Activated naive CD4-positive, alpha-beta T cell treated with anti-CD3 and anti-CD28 coated beads, Interleukin-2, amount 10 ng/mL, durations not matched to agents 7 days and 5 days (primary cell): ENCODE measurements around the gene MCM9.
A peak's percentile ranks its signal among the peaks of the same experiment; 100 is the strongest.

Experiments
- CTCF ChIA-PET: fragments of 350-600 bp; sonication (Branson Sonifier 250); formaldehyde crosslinking; loops from one replicate; lab custom pipeline; 2021; ENCODE audit warnings: antibody characterized with exemption; lab: Charles Lee
- DNase-seq: peaks from one replicate; pipeline ENCODE4 v3.0.0-alpha.2; 2020
- H3K27ac Mint-ChIP-seq: one replicate; pipeline ENCODE4 v1.8.0; 2021; ENCODE audit warnings: mild to moderate bottlenecking, moderate library complexity, mixed read lengths
- H3K27me3 Mint-ChIP-seq: one replicate; pipeline ENCODE4 v1.8.0; 2021; ENCODE audit warnings: mild to moderate bottlenecking, mixed read lengths
- H3K36me3 Mint-ChIP-seq: one replicate; pipeline ENCODE4 v1.8.0; 2021; ENCODE audit warnings: mixed read lengths
- H3K4me1 Mint-ChIP-seq: one replicate; pipeline ENCODE4 v1.8.0; 2021; ENCODE audit warnings: mixed read lengths
- H3K4me3 Mint-ChIP-seq: one replicate; pipeline ENCODE4 v1.8.0; 2021; ENCODE audit warnings: mild to moderate bottlenecking, moderate library complexity, mixed read lengths
- H3K9me3 Mint-ChIP-seq: one replicate; pipeline ENCODE4 v1.8.0; 2021; ENCODE audit warnings: mixed read lengths

MCM9 gene

DNA sequence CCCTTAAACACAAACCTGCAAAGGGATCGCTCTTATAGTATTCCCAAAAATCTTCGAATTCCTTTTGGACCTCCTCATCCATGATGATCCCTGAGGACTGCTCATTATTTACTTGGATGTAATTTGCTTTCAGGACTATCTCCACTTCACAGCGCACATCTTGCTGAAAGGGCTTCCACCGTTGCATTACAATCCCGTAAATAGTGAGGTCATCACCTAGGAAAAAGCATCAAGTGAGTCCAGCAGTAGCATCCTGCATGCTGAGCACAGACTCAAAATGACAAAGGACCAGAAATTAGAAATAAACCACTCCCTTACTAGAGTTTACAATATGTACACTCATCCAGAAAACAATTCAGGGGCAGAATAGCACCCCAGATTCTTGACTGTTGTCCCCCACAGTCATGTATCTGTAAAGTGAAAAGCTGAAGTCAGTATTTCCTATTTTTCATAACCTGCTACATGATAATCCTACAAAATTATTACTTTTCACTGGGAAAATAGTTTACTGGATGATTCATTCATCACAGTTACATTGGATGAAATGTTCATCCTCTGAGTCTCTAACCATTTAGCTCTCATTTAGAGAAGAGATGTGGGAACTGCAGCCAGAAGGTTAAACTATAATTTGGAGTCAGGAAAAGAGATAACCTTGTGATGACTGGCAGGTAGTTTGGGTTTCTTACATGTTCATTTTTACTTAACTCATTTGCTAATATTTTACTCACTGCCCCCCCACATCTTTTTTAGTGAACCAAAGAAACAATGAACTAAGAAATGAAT is 17.2 kb downstream of the MCM9 start:
- H3K27ac Mint-ChIP-seq = no peak overlapping the region
- H3K9me3 Mint-ChIP-seq = no peaks in the 10 kb centered on the region
- H3K27me3 Mint-ChIP-seq = no peaks in the 10 kb centered on the region
- no peak for DNase-seq
- no peaks in the 10 kb centered on the region for H3K4me1 Mint-ChIP-seq
- peaks cover 65% of the 10 kb centered on the region for H3K36me3 Mint-ChIP-seq
- no peak overlapping the region for H3K4me3 Mint-ChIP-seq
- CTCF ChIA-PET = no interaction called here

DNA sequence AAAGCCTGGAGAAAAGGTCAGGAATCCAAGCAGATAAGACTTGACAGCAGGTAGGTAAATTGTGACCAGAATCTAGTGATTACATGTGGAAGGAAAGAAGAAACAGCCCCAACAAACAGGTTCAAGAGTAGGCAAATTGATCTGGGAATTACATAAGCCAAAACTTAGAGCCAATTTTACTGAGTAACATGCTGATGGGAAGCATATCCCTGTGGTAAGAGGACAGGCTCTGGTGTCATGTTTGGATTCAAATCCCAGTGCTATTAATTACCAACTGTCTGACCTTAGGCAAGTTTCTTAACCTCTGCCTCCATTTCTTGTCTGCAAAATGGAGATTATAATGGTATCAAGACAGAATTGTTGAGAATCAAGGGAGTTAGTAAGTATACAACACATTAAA is 20.4 kb downstream of the MCM9 start:
- H3K27ac Mint-ChIP-seq = no peak overlapping the region
- no peaks in the 10 kb centered on the region for H3K27me3 Mint-ChIP-seq
- CTCF ChIA-PET = no interaction called here
- H3K9me3 Mint-ChIP-seq = no peaks in the 10 kb centered on the region
- peaks cover 55% of the 10 kb centered on the region for H3K36me3 Mint-ChIP-seq
- H3K4me3 Mint-ChIP-seq = no peak overlapping the region
- no peak for DNase-seq
- H3K4me1 Mint-ChIP-seq = no peaks in the 10 kb centered on the region

DNA sequence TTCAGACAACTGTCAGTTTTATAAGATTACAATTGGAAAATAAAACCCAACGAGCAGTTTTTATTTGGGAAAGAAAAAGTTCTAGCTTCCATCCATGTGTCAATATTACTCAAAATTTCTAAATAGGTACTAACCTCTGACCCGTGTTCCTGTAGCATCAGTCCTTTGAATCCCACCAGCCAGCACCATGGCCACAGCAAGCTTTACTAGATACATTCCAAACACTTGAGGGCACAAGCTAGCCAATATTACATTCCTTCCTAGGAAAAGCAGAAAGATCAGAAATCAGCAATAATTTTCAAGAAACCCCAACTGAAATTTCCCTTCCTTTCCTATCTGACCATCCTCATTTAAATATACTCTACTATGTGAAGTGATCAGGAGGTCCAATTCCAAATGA is 21.8 kb downstream of the MCM9 start:
- DNase-seq = no peak
- no peaks in the 10 kb centered on the region for H3K9me3 Mint-ChIP-seq
- H3K4me1 Mint-ChIP-seq = no peaks in the 10 kb centered on the region
- CTCF ChIA-PET = interaction anchor here (0.6 kb wide), 1 partner anchor 17 kb away, joined by 3 read pairs; no protein-coding TSS in a partner anchor
- H3K27me3 Mint-ChIP-seq = no peaks in the 10 kb centered on the region
- H3K27ac Mint-ChIP-seq = no peak overlapping the region
- H3K4me3 Mint-ChIP-seq = no peak overlapping the region
- H3K36me3 Mint-ChIP-seq = peaks cover 53% of the 10 kb centered on the region

DNA sequence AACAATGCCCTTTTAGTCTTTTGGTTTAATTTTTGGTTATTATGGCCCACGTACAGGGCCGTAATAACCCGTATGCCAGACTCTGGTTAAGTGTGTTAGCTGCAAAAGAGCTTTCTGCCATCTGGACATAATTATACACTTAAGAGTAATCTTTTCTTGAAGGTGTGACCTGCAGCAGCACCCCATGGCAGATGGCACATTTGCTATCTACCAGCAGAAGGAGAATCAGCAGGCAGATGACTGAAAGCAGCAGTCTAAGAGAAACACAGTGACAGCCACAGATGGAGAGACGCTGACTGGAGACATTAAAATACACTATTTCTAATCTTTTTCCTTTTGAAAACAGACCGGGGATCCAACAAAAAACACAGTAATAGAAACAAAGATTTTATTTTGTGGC is 22.3 kb downstream of the MCM9 start:
- CTCF ChIA-PET = no interaction called here
- H3K27ac Mint-ChIP-seq = peak overlapping the region; percentile 6
- no peak overlapping the region for H3K4me3 Mint-ChIP-seq
- no peaks in the 10 kb centered on the region for H3K27me3 Mint-ChIP-seq
- no peaks in the 10 kb centered on the region for H3K9me3 Mint-ChIP-seq
- no peak for DNase-seq
- peaks cover 55% of the 10 kb centered on the region for H3K36me3 Mint-ChIP-seq
- no peaks in the 10 kb centered on the region for H3K4me1 Mint-ChIP-seq

DNA sequence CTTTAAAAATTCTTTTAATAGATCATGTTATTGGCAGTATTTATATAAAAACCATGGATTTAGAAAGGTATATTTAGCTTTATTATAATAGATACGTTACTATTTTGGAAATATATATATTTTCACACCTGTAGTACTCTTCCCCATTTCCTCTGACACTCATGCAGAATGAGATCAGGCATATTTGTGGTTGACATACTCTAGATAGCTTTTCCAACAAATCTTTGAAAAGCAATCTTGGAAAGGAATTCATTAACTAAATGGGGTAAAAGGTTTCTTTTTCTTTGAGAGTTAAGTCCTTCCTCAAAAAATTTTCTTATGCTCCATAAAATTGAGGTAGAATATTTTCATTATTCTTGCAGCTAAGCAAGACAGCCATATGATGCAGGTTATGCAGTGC is 26.5 kb downstream of the MCM9 start:
- peaks cover 26% of the 10 kb centered on the region for H3K4me1 Mint-ChIP-seq
- H3K36me3 Mint-ChIP-seq = peaks cover 65% of the 10 kb centered on the region
- no peak overlapping the region for H3K27ac Mint-ChIP-seq
- no peak overlapping the region for H3K4me3 Mint-ChIP-seq
- CTCF ChIA-PET = no interaction called here
- H3K27me3 Mint-ChIP-seq = no peaks in the 10 kb centered on the region
- no peak for DNase-seq
- H3K9me3 Mint-ChIP-seq = no peaks in the 10 kb centered on the region

DNA sequence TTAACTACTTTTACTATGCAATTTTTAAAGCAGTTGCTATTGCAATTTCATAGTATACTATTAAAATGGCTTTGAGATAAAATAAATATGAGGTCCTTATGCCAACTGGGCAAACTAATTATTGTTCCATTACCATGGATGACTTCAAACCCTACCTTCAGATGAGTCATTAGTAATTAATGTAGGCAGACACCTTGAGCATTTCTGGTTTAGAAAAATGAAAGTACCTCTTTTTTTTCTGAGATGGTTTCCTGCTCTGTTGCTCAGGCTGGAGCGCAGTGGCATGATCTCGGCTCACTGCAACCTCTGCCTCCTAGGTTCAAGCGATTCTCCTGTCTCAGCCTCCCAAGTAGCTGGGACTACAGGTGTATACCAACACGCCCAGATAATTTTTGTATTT is 29.1 kb downstream of the MCM9 start:
- Mint-ChIP-seq H3K9me3 (no peaks in the 10 kb centered on the region), H3K27ac (no peak overlapping the region), H3K4me1 (peaks cover 44% of the 10 kb centered on the region), H3K36me3 (peaks cover 68% of the 10 kb centered on the region), H3K4me3 (no peak overlapping the region), H3K27me3 (no peaks in the 10 kb centered on the region)
- CTCF ChIA-PET = interaction anchor here (1.4 to 1.7 kb wide), 2 partner anchors 9 to 205 kb away, joined by 3 to 4 read pairs; no protein-coding TSS in a partner anchor
- DNase-seq = no peak

DNA sequence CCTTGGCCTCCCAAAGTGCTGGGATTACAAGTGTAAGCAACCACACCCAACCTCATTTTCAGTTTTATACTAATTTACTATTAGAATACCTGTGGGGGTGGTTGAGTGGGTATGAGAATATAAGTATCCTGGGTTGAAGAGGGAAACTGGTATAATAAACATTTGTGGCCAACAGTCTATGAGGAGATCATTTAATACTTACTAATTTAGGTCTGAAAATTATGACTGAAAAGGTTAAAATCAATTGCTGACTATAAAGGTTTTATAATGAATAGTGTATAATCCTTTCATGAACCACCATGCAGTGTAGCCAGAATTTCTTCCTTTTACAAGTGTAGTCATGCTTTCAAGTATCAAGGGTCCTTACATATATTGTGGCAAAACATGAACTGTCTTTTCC is 29.9 kb downstream of the MCM9 start:
- Mint-ChIP-seq H3K36me3 (peaks cover 69% of the 10 kb centered on the region), H3K9me3 (no peaks in the 10 kb centered on the region)

DNA sequence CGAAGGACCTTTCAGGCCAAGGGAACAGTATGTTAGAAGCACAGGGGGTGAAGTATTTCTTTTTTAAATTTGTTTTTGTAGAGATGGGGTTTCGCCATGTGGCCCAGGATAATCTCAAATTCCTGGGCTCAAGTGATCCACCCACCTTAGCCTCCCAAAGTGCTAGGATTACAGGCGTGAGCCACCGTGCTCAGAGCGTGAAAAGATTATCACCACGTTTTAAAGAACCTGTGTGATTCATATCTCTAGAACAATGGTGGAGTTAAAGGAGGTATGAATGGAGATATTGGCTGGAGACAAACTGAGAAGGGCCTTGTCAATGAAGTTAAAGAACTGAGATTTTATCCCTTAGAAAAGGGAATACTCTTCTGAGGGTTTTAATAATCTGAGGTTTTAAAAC is 31.3 kb downstream of the MCM9 start:
- Mint-ChIP-seq H3K9me3 (no peaks in the 10 kb centered on the region), H3K4me1 (peaks cover 63% of the 10 kb centered on the region), H3K27ac (no peak overlapping the region), H3K36me3 (peaks cover 76% of the 10 kb centered on the region), H3K4me3 (no peak overlapping the region), H3K27me3 (no peaks in the 10 kb centered on the region)
- CTCF ChIA-PET = no interaction called here
- no peak for DNase-seq

More for the DNA sequence above, 29.9 kb downstream of the MCM9 start:
- Mint-ChIP-seq H3K27me3 (no peaks in the 10 kb centered on the region), H3K4me3 (no peak overlapping the region), H3K4me1 (peaks cover 52% of the 10 kb centered on the region), H3K27ac (no peak overlapping the region)
- no peak for DNase-seq
- CTCF ChIA-PET = interaction anchor here (1.7 kb wide), 1 partner anchor 8 kb away, joined by 4 read pairs; no protein-coding TSS in a partner anchor

DNA sequence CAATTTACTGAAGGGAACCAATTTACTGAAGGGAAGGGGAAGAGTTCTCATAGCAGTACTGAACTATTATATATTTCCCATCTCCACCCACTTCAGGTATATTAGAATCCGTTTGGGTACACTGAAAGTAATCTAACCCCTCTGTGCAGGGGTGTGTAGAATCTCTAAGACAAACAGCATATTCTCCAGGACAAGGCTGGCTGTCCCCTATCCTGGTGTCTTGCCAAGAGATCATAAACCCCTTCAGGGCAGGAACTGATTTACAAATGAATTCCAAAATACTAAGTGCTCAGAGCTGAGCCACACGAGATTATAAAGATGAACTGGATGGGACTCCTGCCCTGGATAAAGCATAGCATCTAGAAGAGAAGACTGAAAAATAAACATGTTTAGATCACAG is 31.8 kb downstream of the MCM9 start:
- Mint-ChIP-seq H3K27ac (no peak overlapping the region), H3K4me3 (no peak overlapping the region), H3K36me3 (peaks cover 76% of the 10 kb centered on the region), H3K27me3 (no peaks in the 10 kb centered on the region), H3K4me1 (peaks cover 66% of the 10 kb centered on the region), H3K9me3 (no peaks in the 10 kb centered on the region)
- CTCF ChIA-PET = interaction anchor here (1.2 kb wide), 1 partner anchor 20 kb away, joined by 4 read pairs; no protein-coding TSS in a partner anchor
- no peak for DNase-seq

DNA sequence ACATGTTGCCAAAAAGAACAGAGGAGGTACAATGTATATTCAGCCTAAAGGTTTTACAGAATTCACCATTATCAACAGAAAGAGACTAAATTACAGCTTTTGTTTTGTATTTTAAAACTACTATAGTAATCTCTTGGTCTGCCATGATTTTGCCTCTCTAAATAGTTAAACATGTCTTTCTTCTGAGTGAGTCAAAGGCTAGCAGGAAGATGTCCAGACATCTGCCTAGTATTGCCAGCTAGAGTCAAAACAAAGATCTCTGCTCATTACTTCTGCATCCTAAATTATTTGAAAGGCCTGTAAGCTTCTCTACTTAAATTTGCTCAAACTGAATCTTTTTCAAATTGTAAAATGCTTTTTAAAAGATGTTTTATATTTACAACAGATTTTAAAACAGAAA is 32.2 kb downstream of the MCM9 start:
- H3K27me3 Mint-ChIP-seq = no peaks in the 10 kb centered on the region
- CTCF ChIA-PET = interaction anchor here (1.2 kb wide), 1 partner anchor 20 kb away, joined by 4 read pairs; no protein-coding TSS in a partner anchor
- peak overlapping the region; percentile 21 for H3K27ac Mint-ChIP-seq
- H3K4me1 Mint-ChIP-seq = peaks cover 69% of the 10 kb centered on the region
- H3K9me3 Mint-ChIP-seq = no peaks in the 10 kb centered on the region
- no peak overlapping the region for H3K4me3 Mint-ChIP-seq
- DNase-seq = no peak
- peaks cover 76% of the 10 kb centered on the region for H3K36me3 Mint-ChIP-seq

DNA sequence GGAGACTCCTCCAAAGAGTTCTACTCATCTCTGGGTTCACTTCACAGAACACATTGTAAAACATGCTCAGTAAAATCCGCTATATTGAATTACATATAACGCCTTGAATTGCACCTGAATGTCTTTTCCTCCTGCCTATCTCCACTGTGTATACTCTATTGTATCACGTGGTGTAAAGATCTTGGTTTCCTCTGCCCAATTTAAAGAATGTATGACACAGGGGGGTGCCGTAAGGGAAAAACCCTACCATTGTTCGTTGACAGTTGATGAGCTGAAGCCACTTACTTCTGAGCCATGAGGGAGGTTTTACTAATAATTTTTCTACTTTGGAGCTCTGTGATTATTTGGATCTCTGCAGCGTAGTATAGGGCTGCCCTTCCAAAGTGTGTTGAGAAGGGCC is 35.0 kb downstream of the MCM9 start:
- CTCF ChIA-PET = no interaction called here
- Mint-ChIP-seq H3K36me3 (peaks cover 54% of the 10 kb centered on the region), H3K4me1 (peaks cover 66% of the 10 kb centered on the region)

DNA sequence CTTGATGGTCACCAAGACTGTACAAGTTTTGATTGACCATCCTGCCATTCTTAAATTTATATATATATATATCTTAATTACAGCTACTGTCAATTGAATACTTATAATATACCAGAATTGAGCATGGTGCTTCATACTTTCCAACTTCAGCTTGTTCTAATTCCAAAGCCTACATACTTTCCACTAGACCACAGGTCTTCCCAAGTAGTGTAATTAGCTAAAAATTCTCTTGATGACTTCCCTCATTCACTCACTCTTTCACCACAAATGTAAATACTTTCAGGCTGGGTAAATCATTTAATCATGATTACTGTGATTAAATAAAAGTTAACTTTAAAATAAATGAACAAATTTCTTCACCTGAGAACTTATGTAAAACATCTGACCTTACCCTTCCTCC is 37.6 kb downstream of the MCM9 start:
- no peak overlapping the region for H3K4me3 Mint-ChIP-seq
- H3K9me3 Mint-ChIP-seq = no peaks in the 10 kb centered on the region
- H3K4me1 Mint-ChIP-seq = peaks cover 55% of the 10 kb centered on the region
- DNase-seq = no peak
- CTCF ChIA-PET = interaction anchor here (0.9 to 4.9 kb wide), 10 partner anchors 8 to 334 kb away, joined by 3 to 28 read pairs (median 4); no protein-coding TSS in a partner anchor
- peaks cover 40% of the 10 kb centered on the region for H3K36me3 Mint-ChIP-seq
- no peak overlapping the region for H3K27ac Mint-ChIP-seq
- no peaks in the 10 kb centered on the region for H3K27me3 Mint-ChIP-seq

More for the DNA sequence above, 35.0 kb downstream of the MCM9 start:
- Mint-ChIP-seq H3K4me3 (no peak overlapping the region), H3K27me3 (no peaks in the 10 kb centered on the region), H3K9me3 (no peaks in the 10 kb centered on the region), H3K27ac (no peak overlapping the region)
- no peak for DNase-seq

DNA sequence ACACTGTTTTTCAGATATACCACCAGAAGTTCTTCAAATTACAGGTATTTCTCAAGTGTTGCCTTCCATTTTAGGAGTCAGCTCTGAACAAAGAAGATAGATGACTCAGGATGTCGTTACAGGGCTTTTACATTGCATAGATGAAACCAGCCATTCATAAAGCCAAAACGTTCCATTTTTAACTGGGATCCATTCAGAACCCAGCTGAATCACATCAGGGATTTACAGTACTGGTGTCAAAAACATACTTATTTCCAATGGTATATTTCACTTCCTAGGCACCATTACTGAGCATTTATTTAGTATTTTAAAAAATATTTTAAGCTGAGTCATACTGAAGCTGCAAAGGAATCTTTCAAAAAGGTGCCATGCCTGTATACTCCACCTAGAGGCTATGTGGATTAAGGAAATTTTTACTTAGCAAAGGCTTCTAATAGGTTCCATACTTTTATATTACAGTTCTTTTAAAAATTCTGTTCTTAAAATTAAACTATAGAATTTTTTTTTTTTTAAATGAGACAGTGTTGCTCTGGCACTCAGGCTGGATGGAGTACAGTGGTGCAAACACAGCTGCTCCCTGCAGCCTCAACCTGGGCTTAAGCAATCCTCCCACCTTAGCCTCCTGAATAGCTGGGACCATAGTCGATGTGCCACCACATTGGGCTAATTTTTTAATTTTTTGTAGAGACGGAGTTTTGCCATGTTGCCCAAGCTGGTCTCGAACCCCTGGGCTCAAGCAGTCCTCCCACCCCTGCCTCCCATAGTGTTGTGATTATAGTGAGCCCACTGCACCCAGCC is 38.4 kb downstream of the MCM9 start:
- no peaks in the 10 kb centered on the region for H3K9me3 Mint-ChIP-seq
- peak overlapping the region; percentile 91 for H3K27ac Mint-ChIP-seq
- no peak for DNase-seq
- peaks cover 61% of the 10 kb centered on the region for H3K4me1 Mint-ChIP-seq
- no peaks in the 10 kb centered on the region for H3K27me3 Mint-ChIP-seq
- CTCF ChIA-PET = interaction anchor here (0.6 to 4.9 kb wide), 21 partner anchors 8 to 333 kb away, joined by 3 to 28 read pairs (median 4); no protein-coding TSS in a partner anchor
- peaks cover 38% of the 10 kb centered on the region for H3K36me3 Mint-ChIP-seq
- peak overlapping the region; percentile 74 for H3K4me3 Mint-ChIP-seq

DNA sequence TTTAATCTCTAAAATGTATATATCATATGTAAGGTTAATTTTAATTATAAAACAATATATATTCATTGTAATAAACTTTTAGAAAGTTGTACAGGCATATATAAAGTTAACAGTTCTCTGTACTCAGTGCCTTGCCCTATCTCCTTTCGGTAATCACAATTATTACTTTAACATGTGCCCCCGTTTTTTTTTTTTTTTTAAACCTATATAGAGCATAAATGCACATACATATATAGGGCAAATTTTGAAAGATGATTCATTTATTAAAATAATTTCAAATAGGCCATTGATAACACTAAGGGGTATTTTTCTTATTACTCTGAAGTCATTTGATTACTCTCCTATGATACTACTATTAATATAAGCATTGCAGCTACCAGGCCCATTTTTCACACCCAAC is 39.1 kb downstream of the MCM9 start:
- Mint-ChIP-seq H3K27me3 (no peaks in the 10 kb centered on the region), H3K36me3 (peaks cover 34% of the 10 kb centered on the region), H3K4me1 (peaks cover 62% of the 10 kb centered on the region), H3K9me3 (no peaks in the 10 kb centered on the region), H3K4me3 (peak overlapping the region; percentile 74), H3K27ac (peak overlapping the region; percentile 91)
- CTCF ChIA-PET = interaction anchor here (0.7 to 4.9 kb wide), 13 partner anchors 9 to 331 kb away, joined by 3 to 28 read pairs (median 4); no protein-coding TSS in a partner anchor
- DNase-seq = no peak
